Colonic mucosa (tissue), 4 donors: ENCODE measurements around the gene RAB9A. TPM values are rescaled to one million over a fixed set of nuclear protein-coding genes. Genes with fewer than 3 reads are reported as not detected.
"Not testable (repeated sequence)": the region's sequence is repeated elsewhere in the genome, so short reads cannot be mapped to it uniquely, and the experiment has no call there.

Experiments used
- DNase-seq: peaks from one replicate; pipeline ENCODE4 v3.0.0-alpha.2; 2020
- H3K27ac ChIP-seq: fragments of 200-600 bp; one replicate; pipeline ENCODE4 v1.8.0; 2021
- H3K27me3 ChIP-seq: fragments of 200-600 bp; one replicate; pipeline ENCODE4 v1.8.0; 2021
- H3K36me3 ChIP-seq: fragments of 200-600 bp; one replicate; pipeline ENCODE4 v1.8.0; 2021
- H3K4me1 ChIP-seq: fragments of 200-600 bp; one replicate; pipeline ENCODE4 v1.8.0; 2021; ENCODE audit warnings: mild to moderate bottlenecking
- H3K4me3 ChIP-seq: fragments of 200-600 bp; one replicate; pipeline ENCODE4 v1.8.0; 2021
- H3K9ac ChIP-seq, 2 donors: one replicate each; pipeline ENCODE4 v1.7.0; 2013; ENCODE audit warnings: control low read depth in 2 of 2, low read depth in 2 of 2, low read length in 2 of 2
- H3K9me3 ChIP-seq: fragments of 200-600 bp; one replicate; pipeline ENCODE4 v1.8.0; 2021
- CTCF ChIP-seq: fragments of 200-600 bp; IDR thresholded peaks from one replicate; pipeline ENCODE4 v1.8.0; 2022; ENCODE audit warnings: antibody characterized with exemption, mild to moderate bottlenecking
- intact Hi-C: fragments of 100-400 bp; cut with DNase I; formaldehyde crosslinking; loops from one replicate; pipeline ENCODE4 v1.14.1; 2022
- total RNA-seq, 2 donors: library from RNA; stranded (reverse); fragmentation: NEBNext Ultra II Directional in 1 of 2; extraction: Animal tissue kit (Norgen Biotek cat#: 25700) in 1 of 2; gene quantifications; one replicate each; pipeline ENCODE4 v1.2.1, GENCODE V29; 2021
- donor health status: healthy.
- donor health status: DM: no; HTN: no; CAD: no.
- donor health status: DM: no; HTN: no; CAD: no.

The RAB9A gene
- total RNA-seq, 2 donors from 2014 or later: 23.0 to 67.1 TPM

GRCh38 chrX:13662355-13662791, 26.6 kb upstream of the RAB9A start:
- H3K27me3 ChIP-seq: no peaks in the 10 kb centered on the region
- no peak for DNase-seq
- H3K36me3 ChIP-seq: no peaks in the 10 kb centered on the region
- intact Hi-C loops: loop anchor here (5.0 kb wide), 1 partner anchor 370 kb away; no protein-coding TSS in a partner anchor
- H3K9me3 ChIP-seq: no peaks in the 10 kb centered on the region
- H3K4me3 ChIP-seq: no peak overlapping the region
- peak overlapping the region; percentile 20 to 29 for H3K9ac ChIP-seq
- H3K27ac ChIP-seq: peak overlapping the region; percentile 41
- H3K4me1 ChIP-seq: no peaks in the 10 kb centered on the region
- no peak for TF ChIP-seq CTCF

- Histone ChIP-seq H3K4me3 (no peak overlapping the region), H3K27ac (no peak overlapping the region), H3K36me3 (no peaks in the 10 kb centered on the region), H3K9me3 (no peaks in the 10 kb centered on the region), H3K27me3 (no peaks in the 10 kb centered on the region), H3K9ac (no peak overlapping the region), H3K4me1 (no peaks in the 10 kb centered on the region)
- TF ChIP-seq CTCF: no peak
- no peak for DNase-seq
- intact Hi-C loops: loop anchor here (5.0 kb wide), 1 partner anchor 368 kb away; no protein-coding TSS in a partner anchor
Measured at GRCh38 chrX:13664020-13664419, 24.9 kb upstream of the RAB9A start.

- intact Hi-C loops: no loop called here
- Histone ChIP-seq H3K9me3 (no peaks in the 10 kb centered on the region), H3K27ac (no peak overlapping the region), H3K4me1 (no peaks in the 10 kb centered on the region), H3K9ac (no peak overlapping the region), H3K36me3 (no peaks in the 10 kb centered on the region), H3K4me3 (no peak overlapping the region), H3K27me3 (no peaks in the 10 kb centered on the region)
- no peak for TF ChIP-seq CTCF
- DNase-seq: no peak
Measured at GRCh38 chrX:13666836-13667235, 22.1 kb upstream of the RAB9A start.

- intact Hi-C loops: no loop called here
- TF ChIP-seq CTCF: no peak
- Histone ChIP-seq H3K4me3 (no peak overlapping the region), H3K27ac (no peak overlapping the region), H3K9me3 (no peaks in the 10 kb centered on the region), H3K27me3 (no peaks in the 10 kb centered on the region), H3K9ac (no peak overlapping the region), H3K36me3 (no peaks in the 10 kb centered on the region), H3K4me1 (no peaks in the 10 kb centered on the region)
- no peak for DNase-seq
Measured at GRCh38 chrX:13667919-13668318, 21.0 kb upstream of the RAB9A start.

GRCh38 chrX:13669246-13669737, 19.6 kb upstream of the RAB9A start:
- TF ChIP-seq CTCF: no peak
- H3K4me1 ChIP-seq: no peaks in the 10 kb centered on the region
- H3K9me3 ChIP-seq: no peaks in the 10 kb centered on the region
- peak; percentile 82 for DNase-seq
- no peak overlapping the region for H3K4me3 ChIP-seq
- H3K27me3 ChIP-seq: no peaks in the 10 kb centered on the region
- intact Hi-C loops: no loop called here
- no peak overlapping the region for H3K9ac ChIP-seq
- H3K36me3 ChIP-seq: no peaks in the 10 kb centered on the region
- H3K27ac ChIP-seq: peak overlapping the region; percentile 49

- H3K9me3 ChIP-seq, H3K36me3 ChIP-seq, H3K4me3 ChIP-seq, H3K27me3 ChIP-seq, H3K4me1 ChIP-seq, H3K9ac ChIP-seq, DNase-seq, intact Hi-C loops: not testable (repeated sequence)
- peak overlapping the region; percentile 49 for H3K27ac ChIP-seq
Measured at GRCh38 chrX:13669755-13670154, 19.2 kb upstream of the RAB9A start.
